Loucy (cell line): ENCODE results near the gene TUBB4B.

Experiments
- H2AFZ ChIP-seq: fragments of 200-600 bp; sonication (generic); 2 replicates; pipeline ENCODE4 v1.6.0; 2016; ENCODE audit warnings: antibody characterized with exemption, mild to moderate bottlenecking, low read length, moderate library complexity
- H3F3A ChIP-seq: fragments of 200-600 bp; 2 replicates; pipeline ENCODE4 v1.6.0; 2016; ENCODE audit warnings: antibody characterized with exemption, low read depth, mild to moderate bottlenecking
- H3K27me3 ChIP-seq: fragments of 200-600 bp; sonication (generic); 2 replicates; pipeline ENCODE4 v1.6.1; 2014; ENCODE audit warnings: low read length, mild to moderate bottlenecking; ENCODE audit not compliant: insufficient read depth, poor library complexity, severe bottlenecking
- H3K36me3 ChIP-seq: fragments of 200-600 bp; sonication (generic); 2 replicates; pipeline ENCODE4 v1.6.1; 2016; ENCODE audit warnings: low read length; ENCODE audit not compliant: insufficient read depth
- H3K4me1 ChIP-seq: fragments of 200-600 bp; sonication (generic); 2 replicates; pipeline ENCODE4 v1.5.1; 2014; ENCODE audit warnings: low read length, mild to moderate bottlenecking; ENCODE audit not compliant: insufficient read depth, poor library complexity, severe bottlenecking
- H3K4me2 ChIP-seq: fragments of 200-600 bp; sonication (generic); 2 replicates; pipeline ENCODE4 v1.6.0; 2014; ENCODE audit warnings: antibody characterized with exemption, low read length, low read depth, mild to moderate bottlenecking; ENCODE audit not compliant: poor library complexity, severe bottlenecking
- H3K4me3 ChIP-seq: fragments of 200-600 bp; sonication (generic); 2 replicates; pipeline ENCODE4 v1.5.1; 2014; ENCODE audit warnings: low read length, mild to moderate bottlenecking, mixed read lengths; ENCODE audit not compliant: poor library complexity, severe bottlenecking
- H3K79me2 ChIP-seq: fragments of 200-600 bp; sonication (generic); 2 replicates; pipeline ENCODE4 v1.6.1; 2014; ENCODE audit warnings: low read length; ENCODE audit not compliant: insufficient read depth
- H3K9ac ChIP-seq: fragments of 200-600 bp; sonication (generic); 2 replicates; pipeline ENCODE4 v1.6.0; 2014; ENCODE audit warnings: mild to moderate bottlenecking, low read depth, low read length, moderate library complexity; ENCODE audit not compliant: poor library complexity, severe bottlenecking
- H3K9me2 ChIP-seq: fragments of 200-600 bp; sonication (generic); replicated peaks from 2 replicates; pipeline ENCODE4 v1.6.1; 2016; ENCODE audit warnings: low read depth, low read length, mixed read lengths
- H3K9me3 ChIP-seq: fragments of 200-600 bp; sonication (generic); 2 replicates; pipeline ENCODE4 v1.6.1; 2014; ENCODE audit warnings: mild to moderate bottlenecking, antibody characterized with exemption, low read length, low read depth; ENCODE audit not compliant: insufficient read depth
- H4K20me1 ChIP-seq: fragments of 200-600 bp; sonication (generic); 2 replicates; pipeline ENCODE4 v1.6.0; 2014; ENCODE audit warnings: antibody characterized with exemption, low read length, mild to moderate bottlenecking; ENCODE audit not compliant: insufficient read depth, poor library complexity, severe bottlenecking
- CTCF ChIP-seq: fragments of 200-600 bp; sonication (generic); conservative IDR thresholded peaks from 2 replicates; pipeline ENCODE4 v1.5.1; 2014; ENCODE audit warnings: mild to moderate bottlenecking, antibody characterized with exemption, low read length
- EZH2phosphoT487 ChIP-seq: fragments of 200-600 bp; IDR thresholded peaks from 2 replicates; pipeline ENCODE4 v1.6.1; 2018; ENCODE audit warnings: antibody characterized with exemption, mild to moderate bottlenecking, moderate library complexity, borderline replicate concordance

TUBB4B gene

GRCh38 chr9:137267933-137268355 lies 26.9 kb downstream of the TUBB4B start:
- no peak overlapping the region for H3K4me3 ChIP-seq

GRCh38 chr9:137268538-137269201 lies 27.6 kb downstream of the TUBB4B start:
- Histone ChIP-seq H3K79me2 (no peaks in the 10 kb centered on the region), H3K9me2 (no peaks in the 10 kb centered on the region), H3F3A (no peaks in the 10 kb centered on the region), H2AFZ (no peak overlapping the region), H3K4me1 (peaks cover 9% of the 10 kb centered on the region), H3K27me3 (no peaks in the 10 kb centered on the region), H4K20me1 (peaks cover 3% of the 10 kb centered on the region), H3K9me3 (no peaks in the 10 kb centered on the region), H3K4me3 (no peak overlapping the region), H3K9ac (no peak overlapping the region), H3K4me2 (no peak overlapping the region), H3K36me3 (peaks cover 4% of the 10 kb centered on the region; the same call in 1 of the 2 replicates)
- no peak for TF ChIP-seq CTCF
- TF ChIP-seq EZH2phosphoT487 = no peak

More at GRCh38 chr9:137267933-137268355, 26.9 kb downstream of the TUBB4B start:
- H3K9me2 ChIP-seq = no peaks in the 10 kb centered on the region
- no peaks in the 10 kb centered on the region for H3K27me3 ChIP-seq
- H3K9me3 ChIP-seq = no peaks in the 10 kb centered on the region
- TF ChIP-seq CTCF (no peak), EZH2phosphoT487 (no peak)
- H3F3A ChIP-seq = no peaks in the 10 kb centered on the region
- H3K79me2 ChIP-seq = no peaks in the 10 kb centered on the region
- peaks cover 9% of the 10 kb centered on the region for H3K4me1 ChIP-seq
- H4K20me1 ChIP-seq = peaks cover 3% of the 10 kb centered on the region
- H3K36me3 ChIP-seq = peaks cover 4% of the 10 kb centered on the region; the same call in 1 of the 2 replicates
- no peak overlapping the region for H3K9ac ChIP-seq
- no peak overlapping the region for H2AFZ ChIP-seq
- no peak overlapping the region for H3K4me2 ChIP-seq

- no peaks in the 10 kb centered on the region for H3K9me2 ChIP-seq
- no peaks in the 10 kb centered on the region for H3K9me3 ChIP-seq
- H3K4me2 ChIP-seq = no peak overlapping the region
- peaks cover 3% of the 10 kb centered on the region for H4K20me1 ChIP-seq
- peaks cover 9% of the 10 kb centered on the region for H3K4me1 ChIP-seq
- no peaks in the 10 kb centered on the region for H3K27me3 ChIP-seq
- TF ChIP-seq EZH2phosphoT487 (no peak), CTCF (no peak)
- H2AFZ ChIP-seq = no peak overlapping the region
- H3K36me3 ChIP-seq = no peaks in the 10 kb centered on the region; the same call in 1 of the 2 replicates
- no peak overlapping the region for H3K9ac ChIP-seq
- no peaks in the 10 kb centered on the region for H3F3A ChIP-seq
- no peaks in the 10 kb centered on the region for H3K79me2 ChIP-seq
- no peak overlapping the region for H3K4me3 ChIP-seq
Observed at GRCh38 chr9:137269231-137269772, 28.2 kb downstream of the TUBB4B start.
